IMR-90 (cell line): ENCODE data around the gene PRSS8. TPM values are rescaled to one million over a fixed set of nuclear protein-coding genes. Genes with fewer than 3 reads are reported as not detected.

Experiments
- ATAC-seq: fragments of 200-7000 bp; cut with Tn5 transposase; 2 replicates; pipeline ENCODE4 v1.9.1; 2020; ENCODE audit warnings: low read depth, mild to moderate bottlenecking, moderate library complexity
- BruUV-seq: library from RNA; stranded (reverse); fragments of 400-500 nt; replicated peaks from 2 replicates; lab custom pipeline; 2021; lab: Mats Ljungman, UMichigan
- CTCF ChIA-PET: fragments of 300-600 bp; formaldehyde crosslinking; extraction: SDS; loops from one replicate; lab custom pipeline; 2021; ENCODE audit warnings: antibody characterized with exemption; lab: Yijun Ruan, JAX
- POLR2A ChIA-PET: fragments of 300-600 bp; sonication (Branson Sonifier 250); formaldehyde crosslinking; loops from one replicate; lab custom pipeline; 2022; ENCODE audit warnings: antibody characterized with exemption; ENCODE audit not compliant: unreplicated experiment; lab: Charles Lee
- DNase-seq: peaks from one replicate; pipeline ENCODE4 v3.0.0; 2013
- H2AFZ ChIP-seq: replicated peaks from 2 replicates; pipeline ENCODE3; 2013; ENCODE audit warnings: low read length, mild to moderate bottlenecking; ENCODE audit not compliant: poor library complexity
- H2AK5ac ChIP-seq: 2 replicates; pipeline ENCODE4 v1.6.1; 2013; ENCODE audit warnings: low read depth, low read length, inconsistent platforms
- H2AK9ac ChIP-seq: replicated peaks from 2 replicates; pipeline ENCODE3; 2013; ENCODE audit warnings: mild to moderate bottlenecking, low read depth, low read length, moderate library complexity; ENCODE audit not compliant: poor library complexity
- H2BK120ac ChIP-seq: 2 replicates; pipeline ENCODE4 v1.6.1; 2013; ENCODE audit warnings: low read depth, low read length, inconsistent platforms
- H2BK15ac ChIP-seq: 3 replicates; pipeline ENCODE4 v1.6.1; 2013; ENCODE audit warnings: low read depth, low read length, inconsistent platforms
- H2BK20ac ChIP-seq: 2 replicates; pipeline ENCODE4 v1.6.1; 2013; ENCODE audit warnings: low read depth, mild to moderate bottlenecking, inconsistent platforms, low read length, moderate library complexity
- H2BK5ac ChIP-seq: 2 replicates; pipeline ENCODE4 v1.6.1; 2013; ENCODE audit warnings: mild to moderate bottlenecking, low read depth, low read length, inconsistent platforms; ENCODE audit not compliant: poor library complexity, severe bottlenecking
- H3K14ac ChIP-seq: replicated peaks from 2 replicates; pipeline ENCODE4 v1.6.1; 2013; ENCODE audit warnings: low read depth, low read length, inconsistent platforms
- H3K18ac ChIP-seq: 2 replicates; pipeline ENCODE4 v1.6.1; 2013; ENCODE audit warnings: low read depth, low read length, control low read depth
- H3K23ac ChIP-seq: 2 replicates; pipeline ENCODE4 v1.6.1; 2013; ENCODE audit warnings: low read depth, low read length, inconsistent platforms
- H3K27ac ChIP-seq: 2 replicates; pipeline ENCODE4 v1.5.1; 2013; ENCODE audit warnings: mild to moderate bottlenecking, control low read depth, low read length; ENCODE audit not compliant: insufficient read depth
- H3K27me3 ChIP-seq: 2 replicates; pipeline ENCODE4 v1.6.1; 2013; ENCODE audit warnings: low read length; ENCODE audit not compliant: control insufficient read depth, insufficient read depth
- H3K36me3 ChIP-seq: 2 replicates; pipeline ENCODE4 v1.6.1; 2013; ENCODE audit warnings: low read length, mixed read lengths; ENCODE audit not compliant: control insufficient read depth, insufficient read depth
- H3K4ac ChIP-seq: 2 replicates; pipeline ENCODE4 v1.6.1; 2013; ENCODE audit warnings: low read depth, low read length, inconsistent platforms
- H3K4me1 ChIP-seq: 2 replicates; pipeline ENCODE4 v1.6.1; 2013; ENCODE audit warnings: low read length, mixed read lengths; ENCODE audit not compliant: control insufficient read depth, insufficient read depth
- H3K4me2 ChIP-seq: 2 replicates; pipeline ENCODE4 v1.6.1; 2013; ENCODE audit warnings: low read depth, mild to moderate bottlenecking, control low read depth, low read length, moderate library complexity
- H3K4me3 ChIP-seq: 2 replicates; pipeline ENCODE4 v1.5.1; 2013; ENCODE audit warnings: low read depth, mild to moderate bottlenecking, control low read depth, low read length, moderate library complexity; ENCODE audit not compliant: insufficient read depth
- H3K56ac ChIP-seq: 2 replicates; pipeline ENCODE4 v1.6.1; 2013; ENCODE audit warnings: low read length, inconsistent platforms; ENCODE audit not compliant: insufficient read depth; ENCODE audit errors: extremely low read depth
- H3K79me1 ChIP-seq, 2 experiments: 2 replicates each; pipeline ENCODE4 v1.6.1; 2013; ENCODE audit warnings: low read length in 2 of 2, inconsistent platforms in 1 of 2, low read depth in 1 of 2
- H3K9ac ChIP-seq: 2 replicates; pipeline ENCODE4 v1.6.1; 2013; ENCODE audit warnings: low read depth, low read length, control low read depth
- H3K9me1 ChIP-seq: 2 replicates; pipeline ENCODE4 v1.6.1; 2013; ENCODE audit warnings: low read length, inconsistent platforms; ENCODE audit not compliant: insufficient read depth
- H3K9me3 ChIP-seq: 2 replicates; pipeline ENCODE4 v1.6.1; 2013; ENCODE audit warnings: low read length; ENCODE audit not compliant: control insufficient read depth, insufficient read depth
- H4K20me1 ChIP-seq: 2 replicates; pipeline ENCODE4 v1.6.1; 2013; ENCODE audit warnings: low read length, inconsistent platforms; ENCODE audit not compliant: insufficient read depth
- H4K5ac ChIP-seq: 2 replicates; pipeline ENCODE4 v1.6.1; 2013; ENCODE audit warnings: mild to moderate bottlenecking, low read depth, low read length, control low read depth
- H4K8ac ChIP-seq, 2 experiments: 2 replicates each; pipeline ENCODE4 v1.6.1; 2013; ENCODE audit warnings: low read depth in 2 of 2, low read length in 2 of 2, control low read depth in 1 of 2, inconsistent platforms in 1 of 2
- H4K91ac ChIP-seq: 2 replicates; pipeline ENCODE4 v1.6.1; 2013; ENCODE audit warnings: low read depth, low read length, inconsistent platforms; ENCODE audit not compliant: insufficient read depth
- FOS ChIP-seq: fragments of 150-350 bp; IDR thresholded peaks from 2 replicates; pipeline ENCODE4 v1.6.1; 2016; ENCODE audit warnings: low read depth, low read length
- MAZ ChIP-seq: IDR thresholded peaks from 2 replicates; pipeline ENCODE4 v1.6.1; 2012; ENCODE audit warnings: low read depth, mild to moderate bottlenecking, low read length, improper control_type of control experiment, moderate library complexity, borderline replicate concordance
- RFX5 ChIP-seq: IDR thresholded peaks from 2 replicates; pipeline ENCODE4 v1.8.0; 2012; ENCODE audit warnings: low read depth, mild to moderate bottlenecking, low read length, moderate library complexity
- WGBS, 2 experiments: methylation state at CpG; one replicate each; pipeline versions ENCODE4 v1.1.5 to v1.1.7; 2013; ENCODE audit warnings: missing lambda C conversion rate in 2 of 2; ENCODE audit not compliant: insufficient read length in 1 of 2; ENCODE audit errors: extremely low coverage in 2 of 2; 5-methylcytosine and 5-hydroxymethylcytosine counted together
- dilution Hi-C: fragments of 300-500 bp; cut with HindIII; formaldehyde crosslinking; loops from one replicate; pipeline ENCODE4 v1.14.3; 2018; ENCODE audit warnings: low sequenced_read_pairs; ENCODE audit not compliant: unreplicated experiment
- in situ Hi-C: fragments of 300-500 bp; cut with MboI; formaldehyde crosslinking; loops from 3 replicates; pipeline ENCODE4 v1.14.3; 2019; ENCODE audit warnings: low sequenced_read_pairs, inconsistent platforms, mixed read lengths
- intact Hi-C: fragments of 100-400 bp; cut with micrococcal nuclease; formaldehyde crosslinking; loops from 2 replicates; pipeline ENCODE4 v1.10.0; 2022
- polyA plus RNA-seq, 3 experiments: library from polyadenylated mRNA; depleted of rRNA; stranded (reverse); fragments of >200 nt; gene quantifications; 2 replicates each; pipeline ENCODE4 v1.2.3, GENCODE V29; 2012; ENCODE audit warnings: low replicate concordance in 1 of 3
- total RNA-seq: library from RNA; depleted of rRNA; stranded (reverse); fragments of >200 nt; gene quantifications from 2 replicates; pipeline ENCODE4 v1.2.3, GENCODE V29; 2012

The PRSS8 gene
- total and polyA plus RNA-seq, 2 of the 4 experiments (the other 2 are of a cell fraction) = not detected

- H3K4me1 ChIP-seq = peaks cover 3% of the 10 kb centered on the region
- peak within 1 kb of the TSS; percentile 67 for H2BK5ac ChIP-seq
- peak within 1 kb of the TSS; percentile 74; the same call in 1 of the 2 replicates for H4K91ac ChIP-seq
- in situ Hi-C loops = no loop called here
- H3K27me3 ChIP-seq = no peaks in the 10 kb centered on the region
- no peak within 1 kb of the TSS; the same call in 2 of the 3 replicates for H2BK15ac ChIP-seq
- BruUV-seq = no TSS peak
- peak within 1 kb of the TSS; percentile 27; the same call in 1 of the 2 replicates for H2BK120ac ChIP-seq
- peaks cover 15% of the 10 kb centered on the region for H3K9me1 ChIP-seq
- H3K9ac ChIP-seq = peak within 1 kb of the TSS; percentile 96
- peak within 1 kb of the TSS; percentile 91 for H4K5ac ChIP-seq
- H3K36me3 ChIP-seq = peaks cover 11% of the 10 kb centered on the region
- H3K79me1 ChIP-seq = peaks cover 34 to 52% of the 10 kb centered on the region in 2 experiments; a peak in 3 of 4 replicates
- CTCF ChIA-PET = interaction anchor here (1.0 kb wide), 1 partner anchor 48 kb away, joined by 3 read pairs; no protein-coding TSS in a partner anchor
- peak within 1 kb of the TSS; percentile 100 for H2AK9ac ChIP-seq
- peak within 1 kb of the TSS; percentile 95 for H3K23ac ChIP-seq
- peaks cover under 1% of the 10 kb centered on the region; the same call in 1 of the 2 replicates for H3K9me3 ChIP-seq
- WGBS, 2 experiments = 0% methylated on average over 45 of the region's 69 CpGs; no CpG with 5 or more reads in 1 of the 2 experiments
- POLR2A ChIA-PET = no interaction called here
- H3K4me2 ChIP-seq = peak within 1 kb of the TSS; percentile 98
- DNase-seq = peak; percentile 97
- no peak for TF ChIP-seq RFX5
- peak; percentile 41; the same call in 1 of the 2 replicates for TF ChIP-seq MAZ
- 0 out of 2 replicates have a peak, but pooled peaks have one; percentile 4 for TF ChIP-seq FOS
- ATAC-seq = peak; percentile 96
- intact Hi-C loops = loop anchor here (1.0 to 5.0 kb wide), 3 partner anchors 48 to 110 kb away; partner anchors contain the start of genes HSD3B7 and STX4
- peak within 1 kb of the TSS; percentile 79 for H3K4ac ChIP-seq
- H3K4me3 ChIP-seq = peak within 1 kb of the TSS; percentile 91
- peak within 1 kb of the TSS; percentile 96 for H2AK5ac ChIP-seq
- H3K14ac ChIP-seq = peak within 1 kb of the TSS; percentile 96
- H4K8ac ChIP-seq = peak within 1 kb of the TSS; percentile 86 to 96
- peak within 1 kb of the TSS; percentile 96 for H2AFZ ChIP-seq
- peak within 1 kb of the TSS; percentile 65 for H3K56ac ChIP-seq
- peak within 1 kb of the TSS; percentile 12 for H3K18ac ChIP-seq
- peak within 1 kb of the TSS; percentile 63 for H3K27ac ChIP-seq
- no peak within 1 kb of the TSS for H2BK20ac ChIP-seq
- dilution Hi-C loops = no loop called here
- H4K20me1 ChIP-seq = peaks cover 17% of the 10 kb centered on the region
Measured at GRCh38 chr16:31094424-31095120, 41.0 kb downstream of the PRSS8 start, which contains the start of gene VKORC1. Gene VKORC1 (minus strand): TSS chr16:31094797. CDS start chr16:31094729, 68 bp downstream.
